ENCODE results near the gene CAMTA1.

The CAMTA1 gene

DNA sequence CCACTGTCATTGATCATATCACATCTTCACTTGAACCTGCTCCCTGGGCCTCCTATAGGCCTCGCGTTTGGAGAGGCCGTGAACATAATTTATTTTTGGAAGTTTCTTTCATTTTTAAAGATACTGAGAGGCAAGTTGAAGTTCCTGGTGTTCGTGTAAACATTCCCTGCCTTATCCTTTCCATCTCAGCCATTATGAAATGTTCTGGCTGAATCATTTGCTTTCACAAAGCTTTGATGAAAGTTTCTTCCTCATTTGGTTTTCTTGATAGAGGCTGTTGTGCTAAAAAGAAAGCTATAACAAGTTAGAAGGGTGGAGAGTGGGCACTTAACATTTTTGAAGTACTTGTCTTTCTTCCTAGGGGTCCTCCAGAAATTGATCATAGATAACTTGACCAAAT is 15.5 kb downstream of the CAMTA1 start:
- Histone ChIP-seq H3K4me1 (ENCODE audit: insufficient read depth, poor library complexity, severe bottlenecking) (peaks cover 17% of the 10 kb centered on the region), H3K27ac (ENCODE audit: poor library complexity, severe bottlenecking) (no peak overlapping the region), H3K9me3 (ENCODE audit: severe bottlenecking) (no peaks in the 10 kb centered on the region), H3K36me3 (ENCODE audit: low read depth) (peaks cover 9% of the 10 kb centered on the region; the same call in 1 of the 2 replicates), H3K4me3 (ENCODE audit: severe bottlenecking) (no peak overlapping the region), H3K27me3 (ENCODE audit: insufficient read depth, poor library complexity, severe bottlenecking) (no peaks in the 10 kb centered on the region)
- ATAC-seq (ENCODE audit: low read depth): peak; percentile 45; the same call in 1 of the 3 replicates
- TF ChIP-seq, protein P1, sequence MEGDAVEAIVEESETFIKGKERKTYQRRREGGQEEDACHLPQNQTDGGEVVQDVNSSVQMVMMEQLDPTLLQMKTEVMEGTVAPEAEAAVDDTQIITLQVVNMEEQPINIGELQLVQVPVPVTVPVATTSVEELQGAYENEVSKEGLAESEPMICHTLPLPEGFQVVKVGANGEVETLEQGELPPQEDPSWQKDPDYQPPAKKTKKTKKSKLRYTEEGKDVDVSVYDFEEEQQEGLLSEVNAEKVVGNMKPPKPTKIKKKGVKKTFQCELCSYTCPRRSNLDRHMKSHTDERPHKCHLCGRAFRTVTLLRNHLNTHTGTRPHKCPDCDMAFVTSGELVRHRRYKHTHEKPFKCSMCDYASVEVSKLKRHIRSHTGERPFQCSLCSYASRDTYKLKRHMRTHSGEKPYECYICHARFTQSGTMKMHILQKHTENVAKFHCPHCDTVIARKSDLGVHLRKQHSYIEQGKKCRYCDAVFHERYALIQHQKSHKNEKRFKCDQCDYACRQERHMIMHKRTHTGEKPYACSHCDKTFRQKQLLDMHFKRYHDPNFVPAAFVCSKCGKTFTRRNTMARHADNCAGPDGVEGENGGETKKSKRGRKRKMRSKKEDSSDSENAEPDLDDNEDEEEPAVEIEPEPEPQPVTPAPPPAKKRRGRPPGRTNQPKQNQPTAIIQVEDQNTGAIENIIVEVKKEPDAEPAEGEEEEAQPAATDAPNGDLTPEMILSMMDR (IDR thresholded peaks at IDR 0.05; ENCODE audit: poor library complexity, severe bottlenecking): no peak
- DNase-seq (ENCODE audit: low spot score): no peak

DNA sequence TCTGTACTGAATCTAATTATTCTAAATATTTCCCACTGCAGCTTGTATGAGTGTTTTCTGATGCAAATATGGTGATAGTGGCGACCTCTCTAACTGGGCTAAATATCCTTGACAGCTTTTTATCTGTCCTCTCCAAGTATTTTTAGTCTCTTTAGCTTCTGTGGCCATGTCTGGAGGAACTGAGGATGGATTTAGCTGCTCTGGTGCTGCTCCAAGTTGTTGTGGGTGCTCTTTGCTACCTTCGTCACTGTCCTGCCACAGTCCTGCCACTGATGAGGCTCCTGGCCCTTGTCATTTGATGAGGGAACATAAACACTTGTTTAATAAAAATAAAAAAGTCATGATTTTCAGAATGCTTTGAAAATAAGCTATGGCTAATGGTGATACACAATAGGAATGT is 15.9 kb downstream of the CAMTA1 start:
- Histone ChIP-seq H3K4me1 (ENCODE audit: insufficient read depth, poor library complexity, severe bottlenecking) (peaks cover 16% of the 10 kb centered on the region), H3K9me3 (ENCODE audit: severe bottlenecking) (no peaks in the 10 kb centered on the region), H3K4me3 (ENCODE audit: severe bottlenecking) (no peak overlapping the region), H3K36me3 (ENCODE audit: low read depth) (peaks cover 8% of the 10 kb centered on the region; the same call in 1 of the 2 replicates), H3K27ac (ENCODE audit: poor library complexity, severe bottlenecking) (no peak overlapping the region), H3K27me3 (ENCODE audit: insufficient read depth, poor library complexity, severe bottlenecking) (no peaks in the 10 kb centered on the region)
- TF ChIP-seq, protein P1 (IDR thresholded peaks at IDR 0.05; ENCODE audit: poor library complexity, severe bottlenecking): no peak
- DNase-seq (ENCODE audit: low spot score) (no peak), ATAC-seq (ENCODE audit: low read depth) (no peak)

DNA sequence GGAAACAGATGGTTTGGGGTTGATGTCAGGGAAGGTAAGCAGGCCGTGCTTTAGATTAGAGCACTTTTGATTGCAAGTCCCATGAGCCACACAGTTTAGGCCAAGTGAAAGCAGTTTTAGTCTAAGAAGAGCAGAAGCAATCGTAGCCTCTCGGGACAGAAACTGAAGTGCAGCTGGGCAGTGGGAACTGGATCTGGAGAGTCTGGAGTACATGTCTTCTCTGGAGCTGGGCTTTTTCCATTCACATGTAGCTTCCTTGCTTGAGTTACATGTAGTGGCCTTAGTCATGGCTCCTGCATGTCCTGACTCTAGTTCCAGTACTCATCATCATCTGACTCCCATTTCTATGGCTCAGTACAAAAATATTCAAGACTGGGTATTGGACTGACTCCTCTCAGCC is 16.7 kb downstream of the CAMTA1 start:
- DNase-seq (ENCODE audit: low spot score): no peak
- Histone ChIP-seq H3K27ac (ENCODE audit: poor library complexity, severe bottlenecking) (no peak overlapping the region), H3K4me3 (ENCODE audit: severe bottlenecking) (no peak overlapping the region)

DNA sequence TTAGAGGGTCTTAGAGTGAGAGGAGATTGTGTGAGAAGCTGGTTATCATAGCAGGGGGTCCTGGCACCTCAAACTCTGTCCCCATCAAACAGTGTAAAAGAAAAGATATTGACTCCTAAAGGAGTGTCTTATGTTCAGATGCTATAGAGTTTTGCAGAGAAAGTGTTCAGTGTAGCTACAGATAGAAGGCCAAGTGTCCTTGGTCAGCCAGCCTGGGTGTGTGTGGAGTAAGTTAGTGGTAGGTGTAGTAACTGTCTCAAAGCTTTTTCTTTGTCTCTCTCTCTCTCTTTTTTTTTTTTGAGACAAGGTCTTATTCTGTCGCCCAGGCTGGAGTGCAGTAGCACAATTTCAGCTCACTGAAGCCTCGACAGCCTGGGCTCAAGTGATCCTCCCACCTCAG is 17.2 kb downstream of the CAMTA1 start:
- Histone ChIP-seq H3K9me3 (ENCODE audit: severe bottlenecking) (no peaks in the 10 kb centered on the region), H3K27ac (ENCODE audit: poor library complexity, severe bottlenecking) (no peak overlapping the region), H3K4me3 (ENCODE audit: severe bottlenecking) (no peak overlapping the region), H3K27me3 (ENCODE audit: insufficient read depth, poor library complexity, severe bottlenecking) (no peaks in the 10 kb centered on the region), H3K4me1 (ENCODE audit: insufficient read depth, poor library complexity, severe bottlenecking) (peaks cover 16% of the 10 kb centered on the region), H3K36me3 (ENCODE audit: low read depth) (no peaks in the 10 kb centered on the region)
- ATAC-seq (ENCODE audit: low read depth): no peak
- no peak for DNase-seq (ENCODE audit: low spot score)
- TF ChIP-seq, protein P1 (IDR thresholded peaks at IDR 0.05; ENCODE audit: poor library complexity, severe bottlenecking): no peak

More for the DNA sequence above, 16.7 kb downstream of the CAMTA1 start:
- H3K27me3 ChIP-seq (ENCODE audit: insufficient read depth, poor library complexity, severe bottlenecking): no peaks in the 10 kb centered on the region
- TF ChIP-seq, protein P1 (IDR thresholded peaks at IDR 0.05; ENCODE audit: poor library complexity, severe bottlenecking): no peak
- peak; percentile 51; the same call in 2 of the 3 replicates for ATAC-seq (ENCODE audit: low read depth)
- peaks cover under 1% of the 10 kb centered on the region; the same call in 1 of the 2 replicates for H3K36me3 ChIP-seq (ENCODE audit: low read depth)
- H3K9me3 ChIP-seq (ENCODE audit: severe bottlenecking): no peaks in the 10 kb centered on the region
- peaks cover 16% of the 10 kb centered on the region for H3K4me1 ChIP-seq (ENCODE audit: insufficient read depth, poor library complexity, severe bottlenecking)

DNA sequence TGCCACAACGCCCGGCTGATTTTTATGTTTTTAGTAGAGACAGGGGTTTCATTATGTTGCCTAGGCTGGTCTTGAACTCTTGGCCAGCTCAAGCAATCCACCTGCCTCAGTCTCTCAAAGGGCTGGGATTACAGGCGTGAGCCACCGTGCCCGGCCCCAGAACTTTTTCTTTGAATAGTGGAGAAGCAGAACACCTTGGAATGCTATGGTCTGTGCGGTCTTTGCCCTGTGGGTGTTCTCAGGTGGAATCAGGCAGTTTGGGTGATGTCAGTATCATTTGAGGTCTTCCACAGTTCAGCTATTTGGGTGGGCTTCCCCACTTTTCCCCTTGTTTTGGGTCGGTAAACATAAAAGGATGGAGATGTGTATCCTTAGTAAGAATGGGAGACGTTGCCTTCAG is 17.6 kb downstream of the CAMTA1 start:
- Histone ChIP-seq H3K27ac (ENCODE audit: poor library complexity, severe bottlenecking) (no peak overlapping the region), H3K4me1 (ENCODE audit: insufficient read depth, poor library complexity, severe bottlenecking) (peaks cover 16% of the 10 kb centered on the region), H3K27me3 (ENCODE audit: insufficient read depth, poor library complexity, severe bottlenecking) (no peaks in the 10 kb centered on the region), H3K36me3 (ENCODE audit: low read depth) (no peaks in the 10 kb centered on the region), H3K4me3 (ENCODE audit: severe bottlenecking) (no peak overlapping the region), H3K9me3 (ENCODE audit: severe bottlenecking) (no peaks in the 10 kb centered on the region)
- TF ChIP-seq, protein P1 (IDR thresholded peaks at IDR 0.05; ENCODE audit: poor library complexity, severe bottlenecking): no peak
- no peak for DNase-seq (ENCODE audit: low spot score)
- ATAC-seq (ENCODE audit: low read depth): no peak

Data from RWPE2 (cell line).